ENCODE results near the gene STK17A.

GRCh38 chr7:43585562-43585961 is 2.7 kb downstream of the STK17A start:
- TF ChIP-seq, protein P1, sequence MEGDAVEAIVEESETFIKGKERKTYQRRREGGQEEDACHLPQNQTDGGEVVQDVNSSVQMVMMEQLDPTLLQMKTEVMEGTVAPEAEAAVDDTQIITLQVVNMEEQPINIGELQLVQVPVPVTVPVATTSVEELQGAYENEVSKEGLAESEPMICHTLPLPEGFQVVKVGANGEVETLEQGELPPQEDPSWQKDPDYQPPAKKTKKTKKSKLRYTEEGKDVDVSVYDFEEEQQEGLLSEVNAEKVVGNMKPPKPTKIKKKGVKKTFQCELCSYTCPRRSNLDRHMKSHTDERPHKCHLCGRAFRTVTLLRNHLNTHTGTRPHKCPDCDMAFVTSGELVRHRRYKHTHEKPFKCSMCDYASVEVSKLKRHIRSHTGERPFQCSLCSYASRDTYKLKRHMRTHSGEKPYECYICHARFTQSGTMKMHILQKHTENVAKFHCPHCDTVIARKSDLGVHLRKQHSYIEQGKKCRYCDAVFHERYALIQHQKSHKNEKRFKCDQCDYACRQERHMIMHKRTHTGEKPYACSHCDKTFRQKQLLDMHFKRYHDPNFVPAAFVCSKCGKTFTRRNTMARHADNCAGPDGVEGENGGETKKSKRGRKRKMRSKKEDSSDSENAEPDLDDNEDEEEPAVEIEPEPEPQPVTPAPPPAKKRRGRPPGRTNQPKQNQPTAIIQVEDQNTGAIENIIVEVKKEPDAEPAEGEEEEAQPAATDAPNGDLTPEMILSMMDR (IDR thresholded peaks at IDR 0.05; ENCODE audit: poor library complexity, severe bottlenecking): no peak
- TF ChIP-seq EZH2 (IDR thresholded peaks at IDR 0.05; ENCODE audit: borderline replicate concordance, insufficient read depth, low read length, poor library complexity, severe bottlenecking) (no peak), MXI1 (conservative IDR thresholded peaks at IDR 0.05; ENCODE audit: poor library complexity, severe bottlenecking) (no peak), POLR2AphosphoS5 (IDR thresholded peaks at IDR 0.05) (no peak), REST (IDR thresholded peaks at IDR 0.05; ENCODE audit: borderline replicate concordance) (no peak), TAF1 (IDR thresholded peaks at IDR 0.05; ENCODE audit: low read depth) (no peak)
